Parathyroid adenoma (tissue), 2 donors: ENCODE results near the gene GPSM1.

Experiments
- H2AFZ ChIP-seq: fragments of 300-600 bp; sonication (generic); one replicate; pipeline ENCODE4 v1.7.0; 2017; ENCODE audit warnings: antibody characterized with exemption, mild to moderate bottlenecking
- H3K27ac ChIP-seq: fragments of 300-600 bp; sonication (generic); one replicate; pipeline ENCODE4 v1.7.0; 2017
- H3K27me3 ChIP-seq: fragments of 300-600 bp; sonication (generic); one replicate; pipeline ENCODE4 v1.7.0; 2017; ENCODE audit warnings: low read length; ENCODE audit not compliant: control insufficient read depth, insufficient read depth
- H3K36me3 ChIP-seq: fragments of 300-600 bp; sonication (generic); one replicate; pipeline ENCODE4 v1.7.0; 2017; ENCODE audit warnings: low read length; ENCODE audit not compliant: control insufficient read depth, insufficient read depth
- H3K4me1 ChIP-seq: fragments of 300-600 bp; sonication (generic); one replicate; pipeline ENCODE4 v1.7.0; 2017; ENCODE audit warnings: control low read depth
- H3K4me2 ChIP-seq: fragments of 300-600 bp; sonication (generic); one replicate; pipeline ENCODE4 v1.7.0; 2017; ENCODE audit warnings: low read length
- H3K4me3 ChIP-seq: fragments of 300-600 bp; sonication (generic); one replicate; pipeline ENCODE4 v1.7.0; 2017; ENCODE audit warnings: low read depth, low read length
- H3K79me2 ChIP-seq: fragments of 300-600 bp; sonication (generic); one replicate; pipeline ENCODE4 v1.7.0; 2017; ENCODE audit warnings: control low read depth
- H3K9ac ChIP-seq: fragments of 300-600 bp; sonication (generic); one replicate; pipeline ENCODE4 v1.7.0; 2017; ENCODE audit warnings: mild to moderate bottlenecking
- H3K9me3 ChIP-seq: fragments of 300-600 bp; sonication (generic); one replicate; pipeline ENCODE4 v1.7.0; 2017; ENCODE audit warnings: low read length; ENCODE audit not compliant: control insufficient read depth
- CTCF ChIP-seq: fragments of 300-600 bp; sonication (generic); IDR thresholded peaks from one replicate; pipeline ENCODE4 v1.7.0; 2017; ENCODE audit warnings: antibody characterized with exemption, mild to moderate bottlenecking
- donor health status: primary hyperparathyroidism.

GPSM1 gene

GRCh38 chr9:136335296-136336155 is 8.2 kb downstream of the GPSM1 start:
- H3K9ac ChIP-seq: no peak overlapping the region
- H3K79me2 ChIP-seq: no peaks in the 10 kb centered on the region

GRCh38 chr9:136336156-136336870 is 9.0 kb downstream of the GPSM1 start:
- Histone ChIP-seq H3K27me3 (no peaks in the 10 kb centered on the region), H3K79me2 (no peaks in the 10 kb centered on the region), H3K4me2 (no peak overlapping the region), H3K4me3 (no peak overlapping the region), H2AFZ (no peak overlapping the region), H3K9me3 (no peaks in the 10 kb centered on the region), H3K27ac (no peak overlapping the region), H3K9ac (no peak overlapping the region), H3K4me1 (no peaks in the 10 kb centered on the region), H3K36me3 (no peaks in the 10 kb centered on the region)
- no peak for TF ChIP-seq CTCF

More at GRCh38 chr9:136335296-136336155, 8.2 kb downstream of the GPSM1 start:
- Histone ChIP-seq H3K9me3 (no peaks in the 10 kb centered on the region), H3K4me3 (no peak overlapping the region), H3K36me3 (no peaks in the 10 kb centered on the region), H2AFZ (no peak overlapping the region), H3K4me2 (no peak overlapping the region), H3K4me1 (no peaks in the 10 kb centered on the region), H3K27me3 (no peaks in the 10 kb centered on the region), H3K27ac (no peak overlapping the region)
- TF ChIP-seq CTCF: no peak

- no peaks in the 10 kb centered on the region for H3K27me3 ChIP-seq
- no peak overlapping the region for H3K4me2 ChIP-seq
- no peaks in the 10 kb centered on the region for H3K79me2 ChIP-seq
- no peaks in the 10 kb centered on the region for H3K36me3 ChIP-seq
- TF ChIP-seq CTCF: no peak
- no peak overlapping the region for H3K27ac ChIP-seq
- no peaks in the 10 kb centered on the region for H3K4me1 ChIP-seq
- no peak overlapping the region for H3K9ac ChIP-seq
- no peaks in the 10 kb centered on the region for H3K9me3 ChIP-seq
- no peak overlapping the region for H3K4me3 ChIP-seq
- no peak overlapping the region for H2AFZ ChIP-seq
These were observed 9.5 kb downstream of the GPSM1 start for GRCh38 chr9:136336881-136337280.

GRCh38 chr9:136337416-136338395 is 10.4 kb downstream of the GPSM1 start:
- Histone ChIP-seq H3K79me2 (no peaks in the 10 kb centered on the region), H3K4me2 (no peak overlapping the region), H3K4me3 (no peak overlapping the region), H3K9me3 (no peaks in the 10 kb centered on the region), H3K36me3 (no peaks in the 10 kb centered on the region), H3K27ac (no peak overlapping the region), H2AFZ (no peak overlapping the region), H3K4me1 (no peaks in the 10 kb centered on the region), H3K27me3 (no peaks in the 10 kb centered on the region), H3K9ac (no peak overlapping the region)
- TF ChIP-seq CTCF: no peak
